Adipocyte (in vitro differentiated cells): ENCODE data around the gene PCDHB8.
"Not testable (repeated sequence)": the region's sequence is repeated elsewhere in the genome, so short reads cannot be mapped to it uniquely, and the experiment has no call there.

Source experiments
- DNase-seq: peaks from one replicate; pipeline ENCODE4 v3.0.0-alpha.2; 2015; ENCODE audit warnings: low read depth
- H3K27me3 ChIP-seq: replicated peaks from 2 replicates; pipeline ENCODE4 v1.7.0; 2013; ENCODE audit warnings: mild to moderate bottlenecking, low read length, moderate library complexity; ENCODE audit not compliant: control insufficient read depth, insufficient read depth
- H3K36me3 ChIP-seq: 2 replicates; pipeline ENCODE4 v1.7.0; 2013; ENCODE audit warnings: low read length, mild to moderate bottlenecking, moderate library complexity; ENCODE audit not compliant: control insufficient read depth, insufficient read depth, severe bottlenecking
- H3K4me1 ChIP-seq: 2 replicates; pipeline ENCODE4 v1.7.0; 2013; ENCODE audit warnings: mild to moderate bottlenecking, low read length, moderate library complexity; ENCODE audit not compliant: control insufficient read depth, insufficient read depth
- H3K4me3 ChIP-seq: 2 replicates; pipeline ENCODE4 v1.7.0; 2013; ENCODE audit warnings: mild to moderate bottlenecking, low read length, moderate library complexity
- H3K9ac ChIP-seq: 2 replicates; pipeline ENCODE4 v1.7.0; 2013; ENCODE audit warnings: mild to moderate bottlenecking, low read length, moderate library complexity
- H3K9me3 ChIP-seq: 2 replicates; pipeline ENCODE4 v1.7.0; 2013; ENCODE audit warnings: mild to moderate bottlenecking, low read length, moderate library complexity; ENCODE audit not compliant: control insufficient read depth

Gene PCDHB8

GRCh38 chr5:141177577-141178191, at the start of gene PCDHB8:
Gene PCDHB8 (plus strand): TSS chr5:141177790. CDS start chr5:141178035, 245 bp downstream.
- not testable (repeated sequence) for H3K36me3 ChIP-seq, H3K27me3 ChIP-seq, H3K4me1 ChIP-seq, H3K4me3 ChIP-seq, H3K9ac ChIP-seq
- peak; percentile 36 for DNase-seq
- peaks cover 40% of the 10 kb centered on the region for H3K9me3 ChIP-seq

GRCh38 chr5:141135030-141135717, 42.4 kb upstream of the PCDHB8 start, which contains the start of gene PCDHB5:
Gene PCDHB5 (plus strand): TSS chr5:141135206. CDS start chr5:141135435, 229 bp downstream.
- Histone ChIP-seq H3K9me3 (peaks cover 31% of the 10 kb centered on the region), H3K36me3 (no peaks in the 10 kb centered on the region), H3K4me1 (no peaks in the 10 kb centered on the region), H3K4me3 (peak within 1 kb of the TSS; percentile 78), H3K9ac (peak within 1 kb of the TSS; percentile 49), H3K27me3 (no peaks in the 10 kb centered on the region)
- peak; percentile 19 for DNase-seq

GRCh38 chr5:141135718-141136266, 41.8 kb upstream of the PCDHB8 start:
- Histone ChIP-seq H3K36me3 (no peaks in the 10 kb centered on the region), H3K4me3 (peak overlapping the region; percentile 78), H3K9ac (no peak overlapping the region), H3K9me3 (peaks cover 31% of the 10 kb centered on the region), H3K27me3 (no peaks in the 10 kb centered on the region), H3K4me1 (no peaks in the 10 kb centered on the region)
- DNase-seq, result no peak

GRCh38 chr5:141137346-141137745, 40.2 kb upstream of the PCDHB8 start:
- DNase-seq, H3K4me3 ChIP-seq, H3K36me3 ChIP-seq, H3K9ac ChIP-seq, H3K4me1 ChIP-seq, H3K27me3 ChIP-seq: not testable (repeated sequence)
- peaks cover 31% of the 10 kb centered on the region for H3K9me3 ChIP-seq

- Histone ChIP-seq H3K9ac (no peak within 1 kb of the TSS), H3K4me3 (peak within 1 kb of the TSS; percentile 56), H3K36me3 (no peaks in the 10 kb centered on the region), H3K4me1 (no peaks in the 10 kb centered on the region), H3K27me3 (no peaks in the 10 kb centered on the region), H3K9me3 (peaks cover 18% of the 10 kb centered on the region)
- peak; percentile 45 for DNase-seq
Observed at GRCh38 chr5:141149812-141150211, 27.8 kb upstream of the PCDHB8 start, which contains the start of gene PCDHB6. Gene PCDHB6 (plus strand): TSS chr5:141150057. CDS start chr5:141150258, 201 bp downstream.

GRCh38 chr5:141150224-141150992, 27.2 kb upstream of the PCDHB8 start:
- no peaks in the 10 kb centered on the region for H3K4me1 ChIP-seq
- H3K9me3 ChIP-seq, result peaks cover 18% of the 10 kb centered on the region
- H3K36me3 ChIP-seq, result no peaks in the 10 kb centered on the region
- no peak overlapping the region for H3K9ac ChIP-seq
- no peaks in the 10 kb centered on the region for H3K27me3 ChIP-seq
- H3K4me3 ChIP-seq, result peak overlapping the region; percentile 56
- no peak for DNase-seq

- H3K9ac ChIP-seq, result no peak overlapping the region
- no peaks in the 10 kb centered on the region for H3K27me3 ChIP-seq
- no peak for DNase-seq
- peaks cover 23% of the 10 kb centered on the region for H3K9me3 ChIP-seq
- no peak overlapping the region for H3K4me3 ChIP-seq
- H3K36me3 ChIP-seq, result no peaks in the 10 kb centered on the region
- no peaks in the 10 kb centered on the region for H3K4me1 ChIP-seq
Observed at GRCh38 chr5:141150993-141151325, 26.6 kb upstream of the PCDHB8 start.

- not testable (repeated sequence) for H3K9ac ChIP-seq, H3K4me1 ChIP-seq, DNase-seq, H3K36me3 ChIP-seq, H3K4me3 ChIP-seq, H3K27me3 ChIP-seq
- H3K9me3 ChIP-seq, result peaks cover 30% of the 10 kb centered on the region
Observed at GRCh38 chr5:141151632-141152031, 26.0 kb upstream of the PCDHB8 start.

GRCh38 chr5:141152096-141152495, 25.5 kb upstream of the PCDHB8 start:
- not testable (repeated sequence) for H3K9ac ChIP-seq, DNase-seq, H3K27me3 ChIP-seq, H3K4me1 ChIP-seq, H3K4me3 ChIP-seq, H3K36me3 ChIP-seq
- H3K9me3 ChIP-seq, result peaks cover 35% of the 10 kb centered on the region

GRCh38 chr5:141155540-141156374, 21.8 kb upstream of the PCDHB8 start:
- Histone ChIP-seq H3K36me3 (no peaks in the 10 kb centered on the region), H3K4me1 (no peaks in the 10 kb centered on the region), H3K9ac (no peak overlapping the region), H3K4me3 (no peak overlapping the region), H3K9me3 (peaks cover 30% of the 10 kb centered on the region), H3K27me3 (no peaks in the 10 kb centered on the region)
- no peak for DNase-seq
